ENCODE measurements around the gene SIRPB1. TPM values are rescaled to one million over a fixed set of nuclear protein-coding genes. Genes with fewer than 3 reads are reported as not detected.
"Not testable (repeated sequence)": the region's sequence is repeated elsewhere in the genome, so short reads cannot be mapped to it uniquely, and the experiment has no call there.

Gene SIRPB1
- total RNA-seq, 2 donors from 2014 or later: 3.7 to 5.7 TPM

GRCh38 chr20:1646975-1647431, 27.2 kb upstream of the SIRPB1 start:
- Histone ChIP-seq H3K36me3 (no peaks in the 10 kb centered on the region), H3K27me3 (no peaks in the 10 kb centered on the region), H3K27ac (no peak overlapping the region), H3K4me3 (no peak overlapping the region), H3K9me3 (no peaks in the 10 kb centered on the region), H3K4me1 (no peaks in the 10 kb centered on the region)
- DNase-seq (ENCODE audit: low spot score): peak; percentile 26
- TF ChIP-seq CTCF (IDR thresholded peaks at IDR 0.05): no peak

- TF ChIP-seq CTCF (IDR thresholded peaks at IDR 0.05): no peak
Measured at GRCh38 chr20:1644101-1644962, 24.5 kb upstream of the SIRPB1 start.

GRCh38 chr20:1638643-1639042, 18.8 kb upstream of the SIRPB1 start:
- not testable (repeated sequence) for H3K4me3 ChIP-seq; H3K4me1 ChIP-seq; DNase-seq (ENCODE audit: low spot score); H3K27ac ChIP-seq; H3K36me3 ChIP-seq; H3K27me3 ChIP-seq; H3K9me3 ChIP-seq

More at GRCh38 chr20:1644101-1644962, 24.5 kb upstream of the SIRPB1 start:
- no peaks in the 10 kb centered on the region for H3K36me3 ChIP-seq
- no peak overlapping the region for H3K27ac ChIP-seq
- no peaks in the 10 kb centered on the region for H3K27me3 ChIP-seq
- DNase-seq (ENCODE audit: low spot score): peak; percentile 32
- no peaks in the 10 kb centered on the region for H3K9me3 ChIP-seq
- H3K4me3 ChIP-seq: no peak overlapping the region
- no peaks in the 10 kb centered on the region for H3K4me1 ChIP-seq

GRCh38 chr20:1637755-1638154, 17.9 kb upstream of the SIRPB1 start:
- H3K9me3 ChIP-seq: no peaks in the 10 kb centered on the region
- no peak for TF ChIP-seq CTCF (IDR thresholded peaks at IDR 0.05)
- H3K27ac ChIP-seq: no peak overlapping the region
- no peaks in the 10 kb centered on the region for H3K27me3 ChIP-seq
- no peaks in the 10 kb centered on the region for H3K36me3 ChIP-seq
- no peak for DNase-seq (ENCODE audit: low spot score)
- H3K4me3 ChIP-seq: no peak overlapping the region
- H3K4me1 ChIP-seq: no peaks in the 10 kb centered on the region

- Histone ChIP-seq H3K27me3 (no peaks in the 10 kb centered on the region), H3K4me1 (no peaks in the 10 kb centered on the region), H3K36me3 (no peaks in the 10 kb centered on the region), H3K4me3 (no peak overlapping the region), H3K27ac (no peak overlapping the region), H3K9me3 (no peaks in the 10 kb centered on the region)
- TF ChIP-seq CTCF (IDR thresholded peaks at IDR 0.05): no peak
- DNase-seq (ENCODE audit: low spot score): no peak
Measured at GRCh38 chr20:1637226-1637625, 17.4 kb upstream of the SIRPB1 start.

GRCh38 chr20:1636621-1637020, 16.8 kb upstream of the SIRPB1 start:
- no peak overlapping the region for H3K4me3 ChIP-seq
- no peaks in the 10 kb centered on the region for H3K27me3 ChIP-seq
- TF ChIP-seq CTCF (IDR thresholded peaks at IDR 0.05): no peak
- no peaks in the 10 kb centered on the region for H3K4me1 ChIP-seq
- no peaks in the 10 kb centered on the region for H3K9me3 ChIP-seq
- no peaks in the 10 kb centered on the region for H3K36me3 ChIP-seq
- H3K27ac ChIP-seq: no peak overlapping the region
- DNase-seq (ENCODE audit: low spot score): no peak

Data from right atrium auricular region (tissue), 2 donors.